Neural progenitor cell (in vitro differentiated cells): Measurements from ENCODE around the gene CTSW. TPM values are rescaled to one million over a fixed set of nuclear protein-coding genes. Genes with fewer than 3 reads are reported as not detected.

ENCODE experiments used
- DNase-seq: peaks from one replicate; pipeline ENCODE4 v3.0.0-alpha.2; 2016; ENCODE audit warnings: low spot score
- H2AFZ ChIP-seq: fragments of 200-600 bp; sonication (generic); replicated peaks from 2 replicates; pipeline ENCODE4 v1.6.1; 2016; ENCODE audit warnings: antibody characterized with exemption
- H3F3A ChIP-seq: fragments of 200-600 bp; sonication (generic); 2 replicates; pipeline ENCODE4 v1.6.1; 2016; ENCODE audit warnings: antibody characterized with exemption, low read depth
- H3K27ac ChIP-seq: fragments of 200-600 bp; sonication (generic); 2 replicates; pipeline ENCODE4 v1.5.1; 2016; ENCODE audit warnings: mild to moderate bottlenecking
- H3K27me3 ChIP-seq: fragments of 200-600 bp; sonication (generic); 2 replicates; pipeline ENCODE4 v1.6.1; 2016; ENCODE audit warnings: mild to moderate bottlenecking, moderate library complexity
- H3K36me3 ChIP-seq: fragments of 200-600 bp; sonication (generic); 2 replicates; pipeline ENCODE4 v1.5.1; 2016
- H3K4me1 ChIP-seq: fragments of 200-600 bp; sonication (generic); 2 replicates; pipeline ENCODE4 v1.6.1; 2016; ENCODE audit warnings: mixed run types
- H3K4me2 ChIP-seq: fragments of 200-600 bp; sonication (generic); 2 replicates; pipeline ENCODE4 v1.6.1; 2016
- H3K4me3 ChIP-seq: fragments of 200-600 bp; sonication (generic); 2 replicates; pipeline ENCODE4 v1.5.1; 2016
- H3K79me2 ChIP-seq: fragments of 200-600 bp; sonication (generic); 2 replicates; pipeline ENCODE4 v1.6.1; 2016; ENCODE audit warnings: low read depth
- H3K9ac ChIP-seq: fragments of 200-600 bp; sonication (generic); 2 replicates; pipeline ENCODE4 v1.6.1; 2016
- H3K9me3 ChIP-seq: fragments of 200-600 bp; sonication (generic); 2 replicates; pipeline ENCODE4 v1.5.1; 2016; ENCODE audit warnings: low read depth
- H4K20me1 ChIP-seq: fragments of 200-600 bp; sonication (generic); 2 replicates; pipeline ENCODE4 v1.6.1; 2016; ENCODE audit warnings: low read depth
- H3K27ac Mint-ChIP-seq: 3 replicates; pipeline ENCODE4 v1.8.0; 2021; ENCODE audit warnings: mixed read lengths
- H3K27me3 Mint-ChIP-seq: 2 replicates; pipeline ENCODE4 v1.8.0; 2022; ENCODE audit warnings: low read depth, mild to moderate bottlenecking, inconsistent platforms, moderate library complexity, mixed read lengths; ENCODE audit not compliant: insufficient read depth
- H3K36me3 Mint-ChIP-seq: 3 replicates; pipeline ENCODE4 v1.8.0; 2021; ENCODE audit warnings: mixed read lengths
- H3K4me1 Mint-ChIP-seq: 3 replicates; pipeline ENCODE4 v1.8.0; 2021; ENCODE audit warnings: mixed read lengths
- H3K4me3 Mint-ChIP-seq: 3 replicates; pipeline ENCODE4 v1.8.0; 2021; ENCODE audit warnings: mild to moderate bottlenecking, moderate library complexity, mixed read lengths
- H3K9me3 Mint-ChIP-seq: 3 replicates; pipeline ENCODE4 v1.8.0; 2020; ENCODE audit warnings: mixed read lengths
- CTCF ChIP-seq: fragments of 200-600 bp; sonication (generic); IDR thresholded peaks from 2 replicates; pipeline ENCODE4 v1.5.1; 2017; ENCODE audit warnings: antibody characterized with exemption, mild to moderate bottlenecking
- EZH2 ChIP-seq: fragments of 200-600 bp; sonication (generic); IDR thresholded peaks from 2 replicates; pipeline ENCODE4 v1.6.1; 2017; ENCODE audit warnings: antibody characterized with exemption, mild to moderate bottlenecking, moderate library complexity
- total RNA-seq: library from RNA; depleted of rRNA; stranded (reverse); fragments of >200 nt; gene quantifications from 2 replicates; pipeline ENCODE4 v1.2.3, GENCODE V29; 2015; ENCODE audit warnings: low replicate concordance

CTSW gene
- total RNA-seq, 1 donor from 2014 or later: not detected

GRCh38 chr11:65932558-65932919 is 52.9 kb downstream of the CTSW start:
- H3K27me3 ChIP-seq: no peaks in the 10 kb centered on the region
- Mint-ChIP-seq H3K4me1 (peaks cover 20% of the 10 kb centered on the region), H3K9me3 (no peaks in the 10 kb centered on the region), H3K36me3 (no peaks in the 10 kb centered on the region), H3K4me3 (no peak overlapping the region), H3K27ac (no peak overlapping the region), H3K27me3 (peaks cover 9% of the 10 kb centered on the region)
- H3K27ac ChIP-seq: no peak overlapping the region
- no peak overlapping the region for H3K4me3 ChIP-seq
- H3K9me3 ChIP-seq: no peaks in the 10 kb centered on the region
- no peaks in the 10 kb centered on the region for H3K36me3 ChIP-seq
- H3K4me1 ChIP-seq: no peaks in the 10 kb centered on the region
- no peak overlapping the region for H3K4me2 ChIP-seq
- DNase-seq: peak; percentile 57
- H3F3A ChIP-seq: peaks cover 4% of the 10 kb centered on the region
- H4K20me1 ChIP-seq: no peaks in the 10 kb centered on the region
- H3K79me2 ChIP-seq: no peaks in the 10 kb centered on the region
- TF ChIP-seq EZH2 (no peak), CTCF (peak; percentile 41)
- H3K9ac ChIP-seq: no peak overlapping the region
- peak overlapping the region; percentile 74 for H2AFZ ChIP-seq

Other genes starting within 250 kb of the CTSW start
- gene SIPA1, start 241.7 kb upstream of the CTSW start, total RNA-seq: 4.7 and 16.4 TPM in 2 replicates
- gene RELA, start 216.9 kb upstream of the CTSW start, total RNA-seq: 11.0 and 14.7 TPM in 2 replicates
- gene KAT5, start 167.6 kb upstream of the CTSW start, total RNA-seq: 21.0 and 41.7 TPM in 2 replicates
- 23.4 and 53.3 TPM in 2 replicates for gene RNASEH2C, start 159.0 kb upstream of the CTSW start, total RNA-seq
- 3.6 and 13.8 TPM in 2 replicates for gene AP5B1, start 98.9 kb upstream of the CTSW start, total RNA-seq
- gene OVOL1, start 92.8 kb upstream of the CTSW start, total RNA-seq: 0.12 TPM in 1 of 2 replicates, not detected in the other
- 1.4 and 3.0 TPM in 2 replicates for gene SNX32, start 45.9 kb upstream of the CTSW start, total RNA-seq
- gene CFL1, start 21.7 kb upstream of the CTSW start, total RNA-seq: 704 and 971 TPM in 2 replicates
- 36.8 and 42.4 TPM in 2 replicates for gene MUS81, start 19.4 kb upstream of the CTSW start, total RNA-seq
- gene EFEMP2, start 7.0 kb upstream of the CTSW start, total RNA-seq: 9.2 and 25.1 TPM in 2 replicates
- gene FIBP, start 8.6 kb downstream of the CTSW start, total RNA-seq: 92.1 and 113 TPM in 2 replicates
- 3.9 and 23.1 TPM in 2 replicates for gene CCDC85B, start 10.8 kb downstream of the CTSW start, total RNA-seq
- gene FOSL1, start 20.6 kb downstream of the CTSW start, total RNA-seq: not detected in 2 replicates
- 6.9 and 22.4 TPM in 2 replicates for gene C11orf68, start 39.2 kb downstream of the CTSW start, total RNA-seq
- 51.0 and 74.8 TPM in 2 replicates for gene DRAP1, start 39.6 kb downstream of the CTSW start, total RNA-seq
- 3.0 and 7.3 TPM in 2 replicates for gene TSGA10IP, start 65.6 kb downstream of the CTSW start, total RNA-seq
- gene SART1, start 81.9 kb downstream of the CTSW start, total RNA-seq: 8.6 and 39.5 TPM in 2 replicates
- 22.2 and 26.3 TPM in 2 replicates for gene EIF1AD, start 122.3 kb downstream of the CTSW start, total RNA-seq
- 39.8 and 80.9 TPM in 2 replicates for gene BANF1, start 122.7 kb downstream of the CTSW start, total RNA-seq
- 0.50 TPM in 1 of 2 replicates, not detected in the other for gene CST6, start 132.2 kb downstream of the CTSW start, total RNA-seq
- gene CATSPER1, start 146.6 kb downstream of the CTSW start, total RNA-seq: not detected in 2 replicates
- 8.5 and 35.9 TPM in 2 replicates for gene GAL3ST3, start 169.3 kb downstream of the CTSW start, total RNA-seq
- gene SF3B2, start 172.5 kb downstream of the CTSW start, total RNA-seq: 177 and 198 TPM in 2 replicates
- gene PACS1, start 190.4 kb downstream of the CTSW start, total RNA-seq: 13.4 and 15.2 TPM in 2 replicates